ENCODE data around the gene SLC13A3.

Gene SLC13A3

GRCh38 chr20:46582648-46583047 is 68.6 kb downstream of the SLC13A3 start:
- H2BK120ac ChIP-seq (ENCODE audit: low read depth, low read length), result no peak overlapping the region
- no peak overlapping the region for H4K91ac ChIP-seq (ENCODE audit: low read length)
- no peak overlapping the region for H2BK5ac ChIP-seq (ENCODE audit: low read depth, low read length, poor library complexity, severe bottlenecking)
- H3K4me1 ChIP-seq (ENCODE audit: control insufficient read depth, insufficient read depth, low read depth, low read length), result no peaks in the 10 kb centered on the region
- no peak overlapping the region for H3K14ac ChIP-seq (ENCODE audit: low read length in 2 of 2)
- H3K4me3 ChIP-seq (ENCODE audit: insufficient read depth in 1 of 2, low read depth in 1 of 2, low read length in 2 of 2), result no peak overlapping the region
- no peak for DNase-seq
- H2BK12ac ChIP-seq (ENCODE audit: low read length in 2 of 2), result no peak overlapping the region
- H3K23ac ChIP-seq (ENCODE audit: low read length in 2 of 2), result no peak overlapping the region
- no peaks in the 10 kb centered on the region for H3K36me3 ChIP-seq (ENCODE audit: control insufficient read depth in 1 of 2, insufficient read depth in 2 of 2, low read depth in 1 of 2, low read length in 2 of 2)
- H3K9ac ChIP-seq (ENCODE audit: low read length), result no peak overlapping the region
- H2BK15ac ChIP-seq (ENCODE audit: low read depth, poor library complexity, severe bottlenecking), result no peak overlapping the region
- no peaks in the 10 kb centered on the region for H3K79me1 ChIP-seq (replicated peaks; ENCODE audit: low read length, poor library complexity, severe bottlenecking)
- 86% methylated on average over 4 of the region's 5 CpGs for WGBS
- H2AFZ ChIP-seq (ENCODE audit: low read depth, low read length), result no peak overlapping the region
- H3K9me3 ChIP-seq (ENCODE audit: control insufficient read depth, low read length), result no peaks in the 10 kb centered on the region
- no peak overlapping the region for H4K8ac ChIP-seq (ENCODE audit: low read length)
- H3K27me3 ChIP-seq (ENCODE audit: control insufficient read depth in 1 of 2, insufficient read depth in 1 of 2, low read length in 2 of 2), result no peaks in the 10 kb centered on the region
- H3K27ac ChIP-seq (ENCODE audit: low read length, poor library complexity, severe bottlenecking), result no peak overlapping the region
- no peak overlapping the region for H3K4me2 ChIP-seq (ENCODE audit: low read length, poor library complexity, severe bottlenecking)
- no peak overlapping the region for H2AK5ac ChIP-seq (ENCODE audit: low read length, severe bottlenecking)
- no peak overlapping the region for H3K18ac ChIP-seq (ENCODE audit: low read depth in 1 of 2, low read length in 2 of 2)
- H3K4ac ChIP-seq (ENCODE audit: low read depth in 1 of 2, low read length in 2 of 2), result no peak overlapping the region

DNA sequence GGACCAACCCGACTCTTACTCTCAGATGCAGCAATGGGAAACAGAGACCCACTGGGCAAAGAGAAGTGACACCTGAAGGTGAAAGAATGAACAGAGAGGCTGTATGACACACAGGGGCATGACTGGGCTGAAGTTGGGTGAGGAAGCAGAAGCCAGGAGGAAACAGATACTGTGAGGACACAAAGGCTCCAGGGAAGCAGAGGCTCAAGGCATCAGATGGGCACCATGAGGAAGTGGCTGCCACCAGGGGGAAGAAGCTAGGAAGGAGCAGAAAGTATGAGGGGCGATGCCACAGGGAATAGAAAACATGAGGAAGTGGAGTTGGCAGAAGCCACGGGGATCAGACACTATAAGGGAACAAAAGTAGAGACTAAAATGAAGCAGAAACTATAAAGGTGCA is 69.9 kb downstream of the SLC13A3 start:
- no peak overlapping the region for H3K4ac ChIP-seq (ENCODE audit: low read depth in 1 of 2, low read length in 2 of 2)
- H3K27ac ChIP-seq (ENCODE audit: low read length, poor library complexity, severe bottlenecking), result no peak overlapping the region
- H3K9me3 ChIP-seq (ENCODE audit: control insufficient read depth, low read length), result no peaks in the 10 kb centered on the region
- H3K9ac ChIP-seq (ENCODE audit: low read length), result no peak overlapping the region
- no peak overlapping the region for H2BK15ac ChIP-seq (ENCODE audit: low read depth, poor library complexity, severe bottlenecking)
- no peak overlapping the region for H3K14ac ChIP-seq (ENCODE audit: low read length in 2 of 2)
- DNase-seq, result no peak
- H3K4me2 ChIP-seq (ENCODE audit: low read length, poor library complexity, severe bottlenecking), result no peak overlapping the region
- H3K23ac ChIP-seq (ENCODE audit: low read length in 2 of 2), result no peak overlapping the region
- H3K18ac ChIP-seq (ENCODE audit: low read depth in 1 of 2, low read length in 2 of 2), result no peak overlapping the region
- no peak overlapping the region for H2BK12ac ChIP-seq (ENCODE audit: low read length in 2 of 2)
- WGBS, result 85% methylated on average over 3 of the region's 3 CpGs
- H3K4me3 ChIP-seq (ENCODE audit: insufficient read depth in 1 of 2, low read depth in 1 of 2, low read length in 2 of 2), result no peak overlapping the region
- H2BK5ac ChIP-seq (ENCODE audit: low read depth, low read length, poor library complexity, severe bottlenecking), result no peak overlapping the region
- H3K79me1 ChIP-seq (replicated peaks; ENCODE audit: low read length, poor library complexity, severe bottlenecking), result no peaks in the 10 kb centered on the region
- H2AK5ac ChIP-seq (ENCODE audit: low read length, severe bottlenecking), result no peak overlapping the region
- H3K36me3 ChIP-seq (ENCODE audit: control insufficient read depth in 1 of 2, insufficient read depth in 2 of 2, low read depth in 1 of 2, low read length in 2 of 2), result no peaks in the 10 kb centered on the region
- no peak overlapping the region for H4K91ac ChIP-seq (ENCODE audit: low read length)
- H2BK120ac ChIP-seq (ENCODE audit: low read depth, low read length), result no peak overlapping the region
- no peak overlapping the region for H4K8ac ChIP-seq (ENCODE audit: low read length)
- no peaks in the 10 kb centered on the region for H3K4me1 ChIP-seq (ENCODE audit: control insufficient read depth, insufficient read depth, low read depth, low read length)
- H2AFZ ChIP-seq (ENCODE audit: low read depth, low read length), result no peak overlapping the region
- H3K27me3 ChIP-seq (ENCODE audit: control insufficient read depth in 1 of 2, insufficient read depth in 1 of 2, low read length in 2 of 2), result no peaks in the 10 kb centered on the region

DNA sequence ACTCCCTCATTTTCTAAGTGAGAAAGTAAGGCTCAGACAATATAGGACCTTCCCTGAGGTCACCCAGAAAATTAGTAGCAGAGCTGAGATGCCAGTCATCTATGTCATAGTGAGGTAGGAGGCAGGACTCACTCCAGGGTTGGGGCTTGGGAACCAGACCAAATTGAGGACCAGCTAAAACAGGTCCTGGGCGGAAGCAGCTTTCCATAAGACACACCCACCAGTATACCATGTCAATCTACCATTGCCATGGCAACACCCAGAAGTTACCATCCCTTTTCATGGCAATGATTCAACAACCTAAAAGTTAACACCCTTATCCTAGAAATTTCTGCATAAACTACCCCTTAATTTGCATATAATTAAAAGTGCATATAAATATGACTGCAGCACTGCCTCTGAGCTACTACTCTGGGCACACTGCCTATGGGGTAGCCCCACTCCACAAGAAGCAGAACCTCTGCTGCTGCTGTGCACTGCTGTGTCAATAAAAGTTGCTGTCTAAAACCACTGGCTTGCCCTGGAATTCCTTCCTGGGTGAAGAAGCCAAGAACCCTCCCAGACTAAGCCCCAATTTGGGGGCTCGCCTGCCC is 70.5 kb downstream of the SLC13A3 start:
- Histone ChIP-seq H3K36me3 (ENCODE audit: control insufficient read depth in 1 of 2, insufficient read depth in 2 of 2, low read depth in 1 of 2, low read length in 2 of 2) (no peaks in the 10 kb centered on the region), H2AK5ac (ENCODE audit: low read length, severe bottlenecking) (no peak overlapping the region), H3K4me3 (ENCODE audit: insufficient read depth in 1 of 2, low read depth in 1 of 2, low read length in 2 of 2) (no peak overlapping the region), H3K27ac (ENCODE audit: low read length, poor library complexity, severe bottlenecking) (no peak overlapping the region), H4K8ac (ENCODE audit: low read length) (no peak overlapping the region), H3K79me1 (replicated peaks; ENCODE audit: low read length, poor library complexity, severe bottlenecking) (no peaks in the 10 kb centered on the region), H3K4ac (ENCODE audit: low read depth in 1 of 2, low read length in 2 of 2) (no peak overlapping the region), H3K9me3 (ENCODE audit: control insufficient read depth, low read length) (no peaks in the 10 kb centered on the region), H2BK5ac (ENCODE audit: low read depth, low read length, poor library complexity, severe bottlenecking) (no peak overlapping the region), H2AFZ (ENCODE audit: low read depth, low read length) (no peak overlapping the region), H2BK12ac (ENCODE audit: low read length in 2 of 2) (no peak overlapping the region), H2BK15ac (ENCODE audit: low read depth, poor library complexity, severe bottlenecking) (no peak overlapping the region), H3K27me3 (ENCODE audit: control insufficient read depth in 1 of 2, insufficient read depth in 1 of 2, low read length in 2 of 2) (no peaks in the 10 kb centered on the region), H4K91ac (ENCODE audit: low read length) (no peak overlapping the region), H3K4me1 (ENCODE audit: control insufficient read depth, insufficient read depth, low read depth, low read length) (no peaks in the 10 kb centered on the region), H3K4me2 (ENCODE audit: low read length, poor library complexity, severe bottlenecking) (no peak overlapping the region), H2BK120ac (ENCODE audit: low read depth, low read length) (no peak overlapping the region), H3K14ac (ENCODE audit: low read length in 2 of 2) (no peak overlapping the region), H3K9ac (ENCODE audit: low read length) (no peak overlapping the region), H3K18ac (ENCODE audit: low read depth in 1 of 2, low read length in 2 of 2) (no peak overlapping the region), H3K23ac (ENCODE audit: low read length in 2 of 2) (no peak overlapping the region)
- 93% methylated on average over 2 of the region's 2 CpGs for WGBS
- DNase-seq, result no peak

GRCh38 chr20:46578745-46579144 is 72.5 kb downstream of the SLC13A3 start:
- H3K79me1 ChIP-seq (replicated peaks; ENCODE audit: low read length, poor library complexity, severe bottlenecking), result no peaks in the 10 kb centered on the region
- H2BK120ac ChIP-seq (ENCODE audit: low read depth, low read length), result no peak overlapping the region
- H3K4me3 ChIP-seq (ENCODE audit: insufficient read depth in 1 of 2, low read depth in 1 of 2, low read length in 2 of 2), result no peak overlapping the region
- H2BK5ac ChIP-seq (ENCODE audit: low read depth, low read length, poor library complexity, severe bottlenecking), result no peak overlapping the region
- H3K4me1 ChIP-seq (ENCODE audit: control insufficient read depth, insufficient read depth, low read depth, low read length), result no peaks in the 10 kb centered on the region
- H3K9ac ChIP-seq (ENCODE audit: low read length), result no peak overlapping the region
- no peak overlapping the region for H4K91ac ChIP-seq (ENCODE audit: low read length)
- no peak overlapping the region for H3K18ac ChIP-seq (ENCODE audit: low read depth in 1 of 2, low read length in 2 of 2)
- H2AK5ac ChIP-seq (ENCODE audit: low read length, severe bottlenecking), result no peak overlapping the region
- H2AFZ ChIP-seq (ENCODE audit: low read depth, low read length), result no peak overlapping the region
- no peak overlapping the region for H3K4me2 ChIP-seq (ENCODE audit: low read length, poor library complexity, severe bottlenecking)
- WGBS, result 55% methylated on average over 2 of the region's 7 CpGs
- H3K4ac ChIP-seq (ENCODE audit: low read depth in 1 of 2, low read length in 2 of 2), result no peak overlapping the region
- no peak overlapping the region for H3K23ac ChIP-seq (ENCODE audit: low read length in 2 of 2)
- H3K27me3 ChIP-seq (ENCODE audit: control insufficient read depth in 1 of 2, insufficient read depth in 1 of 2, low read length in 2 of 2), result no peaks in the 10 kb centered on the region
- no peak overlapping the region for H2BK15ac ChIP-seq (ENCODE audit: low read depth, poor library complexity, severe bottlenecking)
- DNase-seq, result no peak
- H3K9me3 ChIP-seq (ENCODE audit: control insufficient read depth, low read length), result no peaks in the 10 kb centered on the region
- H4K8ac ChIP-seq (ENCODE audit: low read length), result no peak overlapping the region
- H2BK12ac ChIP-seq (ENCODE audit: low read length in 2 of 2), result no peak overlapping the region
- no peak overlapping the region for H3K14ac ChIP-seq (ENCODE audit: low read length in 2 of 2)
- H3K27ac ChIP-seq (ENCODE audit: low read length, poor library complexity, severe bottlenecking), result no peak overlapping the region
- H3K36me3 ChIP-seq (ENCODE audit: control insufficient read depth in 1 of 2, insufficient read depth in 2 of 2, low read depth in 1 of 2, low read length in 2 of 2), result no peaks in the 10 kb centered on the region
